Glomerular endothelial cell (primary cell): ENCODE results near the gene PTCH1. TPM values are rescaled to one million over a fixed set of nuclear protein-coding genes. Genes with fewer than 3 reads are reported as not detected.

Experiments
- DNase-seq: peaks from one replicate; pipeline ENCODE4 v3.0.0-alpha.2; 2011; ENCODE audit warnings: low read depth, low spot score; ENCODE audit errors: extremely low read depth
- total RNA-seq: library from RNA; depleted of rRNA; stranded (reverse); fragments of >200 nt; gene quantifications from 2 replicates; pipeline ENCODE4 v1.2.3, GENCODE V29; 2015

The PTCH1 gene
- total RNA-seq, 1 donor from 2014 or later = 4.7 TPM

DNA sequence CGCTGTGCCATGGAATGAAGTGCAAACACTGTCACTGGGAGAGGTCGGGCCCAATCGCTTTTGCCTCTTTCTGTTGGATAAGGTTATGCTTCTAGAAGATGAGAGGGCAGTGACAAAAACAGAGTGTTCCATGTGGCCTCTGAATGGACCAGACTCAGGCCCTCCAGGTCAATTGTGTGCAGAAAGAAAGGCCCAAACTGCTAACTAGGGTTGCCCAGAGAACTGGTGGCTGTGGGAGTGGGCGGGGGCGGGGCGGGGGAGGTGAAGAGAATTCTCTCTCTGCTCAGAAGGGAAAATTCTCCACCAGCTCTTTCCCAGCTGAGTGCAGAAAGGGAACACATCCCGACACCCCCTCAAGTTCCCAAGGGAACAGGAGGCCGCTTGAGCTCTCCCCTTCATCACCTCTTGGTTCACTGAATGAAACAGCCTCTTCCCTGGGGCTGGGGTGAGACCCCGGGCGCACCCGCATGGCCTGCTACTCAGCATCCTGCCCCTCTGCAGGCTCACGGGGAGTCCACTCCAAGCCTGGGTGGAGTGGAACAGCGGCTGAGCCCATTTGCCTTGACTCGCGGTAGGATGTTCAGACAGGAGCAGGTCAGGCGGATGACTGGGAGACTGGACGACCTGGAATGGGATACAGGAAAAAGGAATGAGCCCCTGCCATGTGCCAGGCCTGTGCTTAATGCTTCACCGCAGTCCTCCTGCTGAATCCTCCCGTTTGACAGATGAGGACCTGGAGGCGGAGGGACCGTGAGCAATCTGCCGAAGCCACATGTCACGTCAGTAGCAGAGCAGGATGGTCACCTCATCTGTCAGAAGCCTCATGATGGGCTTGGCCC is 105.5 kb downstream of the PTCH1 start:
- no peak for DNase-seq

DNA sequence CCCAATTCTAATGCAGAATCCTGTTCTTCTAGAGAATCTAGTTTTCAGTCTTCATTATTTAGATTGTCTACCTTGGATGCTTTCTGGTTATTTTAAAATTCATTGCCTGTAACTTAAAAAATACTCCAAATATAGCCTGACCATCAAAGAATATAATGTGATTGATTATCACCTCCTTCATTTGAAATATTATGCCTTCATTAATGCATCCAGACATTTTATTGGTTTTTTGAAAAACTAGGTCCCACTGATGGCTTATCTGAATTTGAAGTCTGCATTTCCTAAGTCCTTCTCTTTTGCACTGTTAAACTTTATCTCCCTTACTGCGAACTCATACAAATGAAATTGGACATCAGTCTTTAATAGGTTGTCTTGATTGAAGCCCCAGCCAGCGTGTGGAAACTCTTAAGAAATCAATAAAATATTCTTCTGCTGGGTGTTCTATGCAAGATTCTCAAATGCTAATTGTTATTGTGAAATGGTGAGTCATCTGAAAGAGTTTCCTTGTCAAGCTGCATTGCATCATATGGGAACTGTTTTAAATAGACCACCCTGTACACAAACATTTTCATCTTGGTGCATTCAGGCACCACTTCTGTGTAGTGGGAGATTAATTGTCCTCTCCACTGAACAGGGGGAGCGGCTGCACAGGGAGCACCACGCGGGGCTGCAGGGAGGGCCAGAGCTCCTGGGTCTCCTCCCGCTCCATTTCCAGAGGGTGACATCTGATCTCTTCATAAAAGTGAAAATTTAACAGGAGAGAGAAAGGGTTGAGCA is 106.9 kb downstream of the PTCH1 start:
- no peak for DNase-seq

DNA sequence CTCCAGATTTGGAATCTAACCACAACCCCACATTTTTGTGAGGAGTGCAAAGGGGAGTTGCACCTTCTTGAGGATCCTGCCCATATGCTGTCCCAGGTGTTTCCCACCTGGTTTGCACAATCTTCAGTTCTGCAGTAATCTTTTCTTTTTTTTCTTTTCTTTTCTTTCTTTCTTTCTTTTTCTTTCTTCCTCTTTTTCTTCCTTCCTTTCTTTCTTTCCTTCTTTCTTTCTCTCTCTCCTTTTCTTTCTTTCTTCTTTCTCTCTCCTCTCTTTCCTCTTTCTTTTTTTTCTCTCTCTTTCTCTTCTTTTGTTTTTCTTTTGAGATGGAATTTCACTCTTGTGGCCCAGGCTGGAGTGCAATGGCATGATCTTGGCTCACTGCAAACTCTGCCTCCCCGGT is 109.2 kb downstream of the PTCH1 start:
- no peak for DNase-seq

DNA sequence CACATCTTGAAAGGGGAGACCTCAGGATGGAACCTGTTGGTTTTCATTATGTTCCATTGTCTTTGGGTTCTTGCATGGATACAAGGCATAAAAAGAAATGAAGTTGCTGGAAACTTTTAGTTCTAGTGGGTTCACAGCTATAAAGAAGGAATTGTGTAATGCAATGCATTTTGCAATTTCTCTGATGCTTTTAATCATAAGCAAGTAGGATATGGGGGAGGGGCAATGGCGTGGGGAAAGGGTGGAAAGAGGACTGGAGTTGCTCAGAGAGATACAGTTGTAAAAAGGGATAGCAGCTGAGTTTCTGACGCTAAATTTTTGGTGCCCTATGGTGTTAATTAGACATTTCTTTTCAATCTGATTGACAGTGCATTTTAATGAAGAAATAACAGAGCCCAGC is 110.7 kb downstream of the PTCH1 start:
- no peak for DNase-seq

DNA sequence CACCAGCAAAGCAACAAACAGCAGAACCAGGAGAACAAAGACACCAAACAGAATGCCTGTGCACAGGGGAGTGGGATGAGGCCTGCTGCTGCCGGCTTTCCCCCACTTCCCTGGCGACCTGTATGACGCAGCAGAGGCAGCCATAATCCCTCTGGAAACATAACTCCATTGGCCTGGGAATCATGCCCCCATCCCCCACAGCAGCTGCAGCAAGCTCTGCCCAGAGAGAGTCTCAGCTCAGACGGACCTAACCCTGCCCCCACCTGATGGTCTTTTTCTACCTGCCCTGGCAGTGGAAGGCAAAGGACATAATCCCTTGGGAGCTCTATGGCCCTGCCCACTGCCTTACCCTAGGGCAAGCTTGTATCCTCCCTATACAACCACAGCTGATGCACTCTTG is 117.5 kb downstream of the PTCH1 start:
- no peak for DNase-seq

Other genes with a start within 250 kb of the PTCH1 start
- gene FANCC, start 199.3 kb downstream of the PTCH1 start, total RNA-seq = 3.8 and 5.7 TPM in 2 replicates